NCI-H1694 (cell line): ENCODE results near the gene IL17A.

ENCODE experiments used
- DNase-seq: peaks from one replicate; lab custom pipeline; 2025; lab: John Stamatoyannopoulos, UW

IL17A gene

DNA sequence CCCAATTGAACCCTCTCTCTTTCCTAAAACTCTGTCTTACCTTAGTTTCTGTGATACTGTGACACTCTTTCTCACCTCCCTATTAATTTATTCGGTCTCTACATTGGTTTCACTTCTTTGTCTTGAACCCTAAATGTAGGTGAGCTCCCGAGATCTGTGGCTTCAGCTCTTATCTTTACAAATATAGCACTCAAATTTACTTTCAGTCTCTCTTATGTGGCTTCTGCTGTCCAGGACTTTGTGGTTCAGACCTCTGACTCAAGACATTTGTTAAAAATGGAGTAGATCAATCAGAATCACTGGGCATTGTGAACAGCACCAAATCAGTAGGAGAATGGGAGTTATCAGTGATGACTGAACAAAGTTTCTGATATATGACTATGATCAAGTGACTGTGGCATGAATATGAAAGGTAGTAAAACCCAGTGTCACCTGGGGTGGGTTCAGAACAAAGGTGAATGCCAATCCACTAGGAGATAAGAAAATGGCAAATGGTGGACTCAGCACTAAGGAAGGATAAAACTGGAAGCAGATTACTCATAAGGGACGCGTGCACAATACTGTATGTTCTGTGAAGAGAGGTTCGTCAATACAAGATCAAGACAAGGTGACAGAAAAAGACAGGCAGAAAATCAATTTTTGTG, 30.9 kb downstream of the IL17A start:
- no peak for DNase-seq

DNA sequence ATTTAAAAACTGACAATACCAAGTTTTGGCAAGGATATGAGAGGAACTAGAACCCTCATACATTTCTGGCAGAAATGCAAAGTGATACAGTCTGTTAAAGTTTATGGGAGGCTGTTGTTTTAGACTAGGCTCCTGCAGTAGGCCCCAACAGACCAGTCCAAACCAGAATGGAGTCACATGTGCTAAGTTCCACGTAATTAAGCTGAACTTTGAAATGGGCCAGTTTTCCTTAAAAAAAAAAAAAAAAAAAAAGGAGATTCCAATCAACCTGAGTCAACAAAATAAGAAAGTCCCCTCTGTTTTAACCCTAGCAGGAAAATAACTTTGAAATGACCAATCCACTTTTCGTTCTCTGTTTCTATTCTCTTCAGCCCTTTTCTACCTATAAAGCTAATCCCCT, 31.6 kb downstream of the IL17A start:
- no peak for DNase-seq

DNA sequence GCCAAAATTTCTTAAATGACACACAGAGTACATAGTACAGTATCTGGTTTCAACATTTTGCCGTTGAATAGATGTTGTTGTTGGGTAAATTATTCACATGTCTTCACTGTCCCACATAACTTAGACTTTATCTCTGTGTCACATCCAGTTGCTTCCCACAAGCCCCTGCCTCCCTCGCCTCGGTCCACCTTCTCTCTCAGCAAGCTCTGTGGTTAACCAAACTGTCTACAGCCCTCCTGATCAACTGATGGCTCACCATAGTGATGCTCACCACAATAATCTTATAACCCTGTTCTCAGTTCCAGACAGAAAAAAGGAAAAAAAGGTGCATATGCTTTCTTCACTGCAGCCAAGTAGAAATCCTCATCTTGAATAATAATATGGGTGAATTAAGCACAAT, 35.1 kb downstream of the IL17A start:
- DNase-seq: no peak

DNA sequence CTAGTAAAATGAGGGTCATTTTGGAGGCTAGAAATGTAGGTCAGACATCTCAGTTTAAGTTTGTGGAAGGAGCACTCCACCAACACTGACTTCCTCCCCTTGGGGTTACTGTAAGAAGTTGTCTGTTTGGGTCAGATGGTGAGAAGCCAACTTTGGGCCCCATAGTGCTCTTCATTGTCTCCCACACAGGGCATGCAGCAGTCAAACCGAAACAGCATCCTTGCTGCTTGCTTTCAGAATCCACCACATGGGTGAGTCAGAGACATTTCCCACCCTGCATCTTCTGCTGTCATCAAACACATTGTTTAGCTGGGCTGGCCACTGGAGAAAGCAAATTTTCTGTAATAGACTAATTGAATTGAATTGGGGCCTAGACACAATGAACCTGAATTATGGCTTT, 41.3 kb downstream of the IL17A start:
- DNase-seq: no peak

DNA sequence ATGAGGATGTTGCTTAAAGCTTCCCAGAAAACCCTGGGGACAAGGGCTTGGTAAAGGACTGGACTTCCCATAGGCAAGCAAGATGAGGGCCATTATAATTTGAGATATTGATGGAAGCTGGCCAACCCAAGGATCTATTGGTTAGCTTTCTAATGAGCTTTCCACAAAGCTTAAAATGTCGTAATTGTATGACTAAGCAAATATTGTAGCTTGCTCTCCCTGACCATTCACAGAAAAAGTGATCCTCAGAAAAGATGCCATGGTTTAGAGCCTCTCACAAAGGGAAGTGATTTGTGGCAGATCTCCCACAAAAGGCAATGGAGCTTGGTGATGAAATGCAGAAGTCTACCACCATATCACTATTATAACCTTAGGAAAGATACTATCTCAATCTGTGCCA, 44.5 kb downstream of the IL17A start:
- DNase-seq: no peak

DNA sequence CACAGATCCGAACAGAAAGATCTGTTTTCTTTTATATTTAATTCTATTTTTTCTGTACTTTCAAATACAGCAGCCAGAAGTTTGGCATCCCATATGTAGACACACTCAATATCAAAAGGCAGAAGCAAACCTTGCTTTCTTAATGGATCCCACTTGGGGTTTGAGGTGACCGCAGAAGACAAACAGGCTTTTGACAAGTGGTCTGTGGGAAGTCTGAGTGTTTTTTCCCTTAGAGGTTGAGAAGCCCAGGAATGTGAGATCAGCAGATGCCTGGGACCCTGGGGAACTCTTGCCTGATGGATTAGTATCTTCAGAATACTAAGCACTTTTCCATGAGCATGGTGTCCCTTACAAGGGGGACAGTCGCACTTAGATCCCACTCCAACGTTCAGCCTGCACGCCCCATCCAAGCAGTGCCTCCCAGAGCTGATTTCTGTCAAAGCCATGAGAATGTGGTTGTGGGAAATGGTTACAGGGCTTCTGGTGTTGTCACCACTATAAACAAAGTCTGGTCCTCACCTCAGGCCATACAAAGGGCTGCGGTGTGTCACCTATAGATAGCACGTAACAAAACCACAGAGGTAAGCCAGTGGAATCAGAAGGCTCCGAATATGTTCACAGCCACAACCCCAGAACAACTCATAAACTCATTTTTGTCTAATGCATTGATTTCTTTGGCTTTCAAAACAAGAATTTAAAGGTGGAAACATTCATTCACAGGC, 45.4 kb downstream of the IL17A start:
- DNase-seq: no peak

DNA sequence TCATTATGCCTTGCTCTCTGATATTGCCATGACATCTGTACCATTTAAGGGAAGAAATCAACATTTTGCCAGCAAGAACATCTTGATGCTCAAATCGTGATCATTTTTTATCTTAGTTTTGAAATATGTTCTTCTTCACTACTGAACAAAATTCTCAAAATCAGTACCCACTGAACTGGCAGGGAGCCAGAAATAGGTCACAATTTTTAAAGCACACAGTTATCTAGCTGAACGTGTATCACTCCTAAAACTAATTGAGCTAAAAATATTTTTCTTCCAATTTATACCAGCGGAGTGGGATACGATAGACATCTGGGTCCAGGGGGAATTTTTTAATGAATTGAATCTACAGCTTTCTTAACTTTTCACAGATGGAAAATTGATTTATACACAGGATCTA, 46.8 kb downstream of the IL17A start:
- DNase-seq: no peak

DNA sequence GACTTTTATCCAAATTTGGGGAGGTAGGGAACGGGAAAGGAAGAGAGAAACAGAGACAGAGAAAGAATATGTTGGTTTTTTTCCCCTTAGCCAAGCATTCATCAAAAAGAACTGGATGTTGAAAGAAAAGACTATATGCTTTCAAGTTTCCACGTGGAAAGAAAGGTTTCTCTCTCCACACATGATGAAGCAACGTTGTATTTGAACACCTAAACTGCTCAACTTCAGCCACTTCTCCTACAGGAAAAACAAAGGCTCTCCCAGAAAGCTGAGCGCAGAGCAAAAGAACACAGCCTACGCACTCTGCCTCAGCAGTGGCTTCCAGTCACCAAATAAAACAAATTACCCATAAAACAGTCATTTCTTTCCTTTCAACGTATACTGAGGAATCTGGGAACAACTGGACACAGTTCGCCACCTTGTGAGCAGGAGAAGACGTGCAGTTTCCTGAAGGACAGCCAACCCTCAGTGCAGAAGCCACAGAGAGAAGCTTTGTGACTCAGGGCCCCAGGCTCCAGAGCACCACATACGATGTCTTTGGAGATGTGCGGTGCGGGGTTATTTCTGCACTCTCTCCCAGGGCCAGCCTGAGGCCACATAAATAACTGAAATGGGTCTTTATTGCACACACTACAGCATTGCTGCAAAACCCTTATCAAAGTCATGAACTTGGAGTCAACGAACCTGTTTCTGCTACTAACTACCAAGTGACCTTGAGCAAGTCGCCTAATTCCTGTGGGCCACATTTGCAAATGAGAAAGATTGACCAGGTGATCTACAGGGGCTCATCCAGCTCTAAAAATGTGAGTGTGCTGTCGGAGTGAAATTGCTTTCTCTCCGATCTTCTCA, 48.0 kb downstream of the IL17A start:
- DNase-seq: no peak
